B cell (primary cell): ENCODE data around the gene FAM219A. TPM values are rescaled to one million over a fixed set of nuclear protein-coding genes. Genes with fewer than 3 reads are reported as not detected.

ENCODE experiments used
- ATAC-seq: fragments of 200-7000 bp; cut with Tn5 transposase; one replicate; pipeline ENCODE4 v1.10.0; 2021; ENCODE audit warnings: low read depth, mild to moderate bottlenecking, moderate number of reproducible peaks, moderate library complexity
- CTCF ChIA-PET: fragments of 350-600 bp; sonication (Branson Sonifier 250); formaldehyde crosslinking; loops from one replicate; lab custom pipeline; 2021; ENCODE audit warnings: antibody characterized with exemption, inconsistent platforms; lab: Charles Lee
- POLR2A ChIA-PET: fragments of 350-600 bp; sonication (Branson Sonifier 250); formaldehyde crosslinking; loops from one replicate; lab custom pipeline; 2021; ENCODE audit warnings: antibody characterized with exemption; lab: Charles Lee
- DNase-seq: peaks from one replicate; pipeline ENCODE4 v3.0.0; 2013
- H2AFZ ChIP-seq: 2 replicates; pipeline ENCODE4 v1.6.1; 2012; ENCODE audit warnings: mild to moderate bottlenecking, low read depth, low read length; ENCODE audit not compliant: insufficient read depth, poor library complexity, severe bottlenecking
- H3K27ac ChIP-seq, 2 donors: 1 replicate in 1 of 2; 2 replicates in 1 of 2; pipeline ENCODE4 v1.5.1; 2012 to 2013; ENCODE audit warnings: low read length in 2 of 2, mild to moderate bottlenecking in 2 of 2, moderate library complexity in 1 of 2
- H3K27me3 ChIP-seq, 4 experiments: fragments of 200-600 bp in 1 of 4; sonication (generic) in 1 of 4; replicated peaks in 1 of 4; 1 replicate in 2 of 4; 2 replicates in 2 of 4; pipeline versions ENCODE4 v1.6.1 to v1.7.0; 2013 to 2016; ENCODE audit warnings: low read length in 3 of 4, mild to moderate bottlenecking in 2 of 4, mixed read lengths in 1 of 4, moderate library complexity in 1 of 4; ENCODE audit not compliant: insufficient read depth in 4 of 4, control insufficient read depth in 3 of 4; ENCODE audit errors: control extremely low read depth in 1 of 4
- H3K36me3 ChIP-seq, 2 experiments: replicated peaks in 1 of 2; 1 replicate in 1 of 2; 2 replicates in 1 of 2; pipeline versions ENCODE4 v1.6.1 to v1.7.1; 2013; ENCODE audit warnings: low read length in 1 of 2; ENCODE audit not compliant: insufficient read depth in 2 of 2, control insufficient read depth in 1 of 2; ENCODE audit errors: control extremely low read depth in 1 of 2, extremely low read depth in 1 of 2
- H3K4me1 ChIP-seq, 2 donors: fragments of 200-600 bp in 1 of 2; sonication (generic) in 1 of 2; 1 replicate in 1 of 2; 2 replicates in 1 of 2; pipeline versions ENCODE4 v1.5.1 to v1.6.1; 2013 to 2017; ENCODE audit warnings: low read length in 2 of 2; ENCODE audit not compliant: control insufficient read depth in 2 of 2, insufficient read depth in 2 of 2
- H3K4me2 ChIP-seq: replicated peaks from 2 replicates; pipeline ENCODE3; 2012; ENCODE audit warnings: mild to moderate bottlenecking, low read depth, low read length; ENCODE audit not compliant: poor library complexity, severe bottlenecking
- H3K4me3 ChIP-seq, 5 experiments: fragments of 200-600 bp in 1 of 5; sonication (generic) in 1 of 5; 1 replicate in 3 of 5; 2 replicates in 2 of 5; pipeline versions ENCODE4 v1.5.1 to v1.7.0; 2011 to 2016; ENCODE audit warnings: low read length in 4 of 5, mild to moderate bottlenecking in 4 of 5, low read depth in 2 of 5, control low read depth in 1 of 5, moderate library complexity in 1 of 5; ENCODE audit not compliant: insufficient read depth in 1 of 5; ENCODE audit errors: control extremely low read depth in 1 of 5, extremely low read depth in 1 of 5
- H3K79me2 ChIP-seq: fragments of 200-600 bp; sonication (generic); one replicate; pipeline ENCODE4 v1.6.0; 2016; ENCODE audit warnings: low read length; ENCODE audit not compliant: control insufficient read depth, insufficient read depth
- H3K9ac ChIP-seq: fragments of 200-600 bp; sonication (generic); 2 replicates; pipeline ENCODE4 v1.6.1; 2017; ENCODE audit warnings: mild to moderate bottlenecking, low read length, moderate library complexity
- H3K9me3 ChIP-seq, 3 donors: one replicate each; pipeline versions ENCODE4 v1.6.1 to v1.7.1; 2013; ENCODE audit warnings: low read length in 2 of 3; ENCODE audit not compliant: control insufficient read depth in 2 of 3, insufficient read depth in 1 of 3; ENCODE audit errors: control extremely low read depth in 1 of 3
- H4K20me1 ChIP-seq: 2 replicates; pipeline ENCODE4 v1.6.0; 2012; ENCODE audit warnings: mild to moderate bottlenecking, low read length; ENCODE audit not compliant: insufficient read depth, control insufficient read depth, poor library complexity, severe bottlenecking
- H3K27ac Mint-ChIP-seq: one replicate; pipeline ENCODE4 v1.8.0; 2021; ENCODE audit warnings: mixed read lengths
- H3K27me3 Mint-ChIP-seq: one replicate; pipeline ENCODE4 v1.8.0; 2021; ENCODE audit warnings: mixed read lengths
- H3K4me1 Mint-ChIP-seq: one replicate; pipeline ENCODE4 v1.8.0; 2021; ENCODE audit warnings: mixed read lengths
- H3K4me3 Mint-ChIP-seq: one replicate; pipeline ENCODE4 v1.8.0; 2021; ENCODE audit warnings: mixed read lengths
- H3K9me3 Mint-ChIP-seq: one replicate; pipeline ENCODE4 v1.8.0; 2022; ENCODE audit warnings: mixed read lengths; ENCODE audit not compliant: insufficient read depth
- CTCF ChIP-seq: fragments of 200-600 bp; IDR thresholded peaks from one replicate; pipeline ENCODE4 v1.8.0; 2022; ENCODE audit warnings: antibody characterized with exemption, mild to moderate bottlenecking
- EZH2 ChIP-seq: IDR thresholded peaks from 2 replicates; pipeline ENCODE4 v1.6.1; 2012; ENCODE audit warnings: borderline replicate concordance, low read depth, mild to moderate bottlenecking, moderate library complexity, low read length; ENCODE audit not compliant: insufficient read depth, poor library complexity, severe bottlenecking
- WGBS: methylation state at CpG from one replicate; pipeline ENCODE4 v1.1.5; 2013; ENCODE audit warnings: missing lambda C conversion rate; ENCODE audit not compliant: insufficient coverage; 5-methylcytosine and 5-hydroxymethylcytosine counted together
- intact Hi-C: fragments of 100-400 bp; cut with micrococcal nuclease; formaldehyde crosslinking; loops from one replicate; pipeline ENCODE4 v1.10.0; 2022
- polyA plus RNA-seq: library from polyadenylated mRNA; depleted of rRNA; stranded (reverse); fragments of >200 nt; gene quantifications from 2 replicates; pipeline ENCODE4 v1.2.3, GENCODE V29; 2012
- total RNA-seq, 2 donors: library from RNA; stranded (reverse); fragments of 120-200 nt in 1 of 2; gene quantifications; 1 replicate in 1 of 2; 2 replicates in 1 of 2; pipeline versions ENCODE4 v1.2.3 to v1.2.4, GENCODE V29; 2013 to 2022

Gene FAM219A
- total and polyA plus RNA-seq, 2 donors (not counting 1 experiment from before 2014, with no cell fraction given), result 12.9 to 17.3 TPM

- Mint-ChIP-seq H3K27me3 (peaks cover 20% of the 10 kb centered on the region), H3K4me3 (no peak overlapping the region), H3K9me3 (no peaks in the 10 kb centered on the region), H3K4me1 (no peaks in the 10 kb centered on the region), H3K27ac (no peak overlapping the region)
- no peak for ATAC-seq
- ChIA-PET CTCF (interaction anchor here (0.6 to 1.2 kb wide), 2 partner anchors 12 to 43 kb away, joined by 3 read pairs; no protein-coding TSS in a partner anchor), POLR2A (interaction anchor here (0.6 kb wide), 1 partner anchor 251 kb away, joined by 6 read pairs; no protein-coding TSS in a partner anchor)
- H3K36me3 ChIP-seq, result no peaks in the 10 kb centered on the region
- no peaks in the 10 kb centered on the region for H3K9me3 ChIP-seq
- no peak overlapping the region for H2AFZ ChIP-seq
- no peak overlapping the region for H3K9ac ChIP-seq
- WGBS, result 60% methylated on average over 1 of the region's 1 CpG
- H3K4me2 ChIP-seq, result no peak overlapping the region
- no peak overlapping the region for H3K27ac ChIP-seq
- H3K4me3 ChIP-seq, result no peak overlapping the region
- peaks cover 0 to 4% (median 2%) of the 10 kb centered on the region in 4 experiments for H3K27me3 ChIP-seq
- no peak for DNase-seq
- intact Hi-C loops, result no loop called here
- TF ChIP-seq EZH2 (no peak), CTCF (no peak)
- H3K4me1 ChIP-seq, result no peaks in the 10 kb centered on the region
- no peaks in the 10 kb centered on the region for H3K79me2 ChIP-seq
- H4K20me1 ChIP-seq, result no peaks in the 10 kb centered on the region
Measured at GRCh38 chr9:34392511-34392910, 65.9 kb downstream of the FAM219A start.

GRCh38 chr9:34387239-34387638 lies 71.1 kb downstream of the FAM219A start:
- WGBS, result 90% methylated on average over 4 of the region's 4 CpGs
- Histone ChIP-seq H3K4me1 (no peaks in the 10 kb centered on the region), H3K27ac (no peak overlapping the region), H3K79me2 (no peaks in the 10 kb centered on the region), H3K36me3 (no peaks in the 10 kb centered on the region), H3K4me3 (no peak overlapping the region), H4K20me1 (no peaks in the 10 kb centered on the region), H2AFZ (no peak overlapping the region), H3K9ac (no peak overlapping the region), H3K4me2 (no peak overlapping the region), H3K27me3 (peaks cover 0 to 6% (median 0%) of the 10 kb centered on the region in 4 experiments), H3K9me3 (no peaks in the 10 kb centered on the region)
- intact Hi-C loops, result no loop called here
- Mint-ChIP-seq H3K27me3 (peaks cover 12% of the 10 kb centered on the region), H3K4me1 (peaks cover 4% of the 10 kb centered on the region), H3K4me3 (no peak overlapping the region), H3K9me3 (no peaks in the 10 kb centered on the region), H3K27ac (no peak overlapping the region)
- ChIA-PET POLR2A (no interaction called here), CTCF (interaction anchor here (1.2 kb wide), 1 partner anchor 17 kb away, joined by 4 read pairs; no protein-coding TSS in a partner anchor)
- no peak for DNase-seq
- no peak for TF ChIP-seq EZH2
- TF ChIP-seq CTCF, result no peak
- no peak for ATAC-seq
